ENCODE data around the gene PCBP3. TPM values are rescaled to one million over a fixed set of nuclear protein-coding genes. Genes with fewer than 3 reads are reported as not detected.
A peak's percentile ranks its signal among the peaks of the same experiment; 100 is the strongest.
"Not testable (repeated sequence)": the region's sequence is repeated elsewhere in the genome, so short reads cannot be mapped to it uniquely, and the experiment has no call there.

The PCBP3 gene
- polyA plus RNA-seq, 3 donors: 1.9 to 2.0 (median 1.9) TPM

GRCh38 chr21:45875416-45875760, 231.9 kb downstream of the PCBP3 start:
- no peak for DNase-seq

- DNase-seq: no peak
These were observed 232.4 kb downstream of the PCBP3 start for GRCh38 chr21:45875881-45876280.

- DNase-seq: peak; percentile 92
These were observed 233.1 kb downstream of the PCBP3 start for GRCh38 chr21:45876381-45877170.

- DNase-seq: no peak
These were observed 233.6 kb downstream of the PCBP3 start for GRCh38 chr21:45877171-45877438.

GRCh38 chr21:45877821-45878469, 234.4 kb downstream of the PCBP3 start:
- no peak for DNase-seq

- DNase-seq: peak; percentile 71
These were observed 236.9 kb downstream of the PCBP3 start for GRCh38 chr21:45880097-45881068.

GRCh38 chr21:45882645-45883044, 239.1 kb downstream of the PCBP3 start:
- DNase-seq: no peak

- DNase-seq: no peak
These were observed 239.6 kb downstream of the PCBP3 start for GRCh38 chr21:45883090-45883489.

- DNase-seq: no peak
These were observed 242.0 kb downstream of the PCBP3 start for GRCh38 chr21:45885597-45885929.

- not testable (repeated sequence) for DNase-seq
These were observed 242.5 kb downstream of the PCBP3 start for GRCh38 chr21:45885930-45886601.

GRCh38 chr21:45886610-45887026, 243.1 kb downstream of the PCBP3 start:
- DNase-seq: no peak

- DNase-seq: no peak
These were observed 243.6 kb downstream of the PCBP3 start for GRCh38 chr21:45887120-45887611.

- no peak for DNase-seq
These were observed 244.3 kb downstream of the PCBP3 start for GRCh38 chr21:45887788-45888187.

- no peak for DNase-seq
These were observed 245.0 kb downstream of the PCBP3 start for GRCh38 chr21:45888386-45889009.

GRCh38 chr21:45889256-45889655, 245.7 kb downstream of the PCBP3 start:
- no peak for DNase-seq

GRCh38 chr21:45889961-45890360, 246.4 kb downstream of the PCBP3 start:
- no peak for DNase-seq

GRCh38 chr21:45891388-45892155, 248.0 kb downstream of the PCBP3 start:
- DNase-seq: no peak

GRCh38 chr21:45892156-45892915, 248.8 kb downstream of the PCBP3 start:
- DNase-seq: no peak

GRCh38 chr21:45892916-45893739, 249.6 kb downstream of the PCBP3 start:
- DNase-seq: no peak
